Stimulated activated memory B cell treated with anti-CD40 and anti-IgM and Interleukin-4, amounts not matched to agents 10 μg/mL and 1 μg/mL and 100 μg/mL, for 72 hours (primary cell): ENCODE results near the gene MRAS.

ENCODE experiments used
- ATAC-seq: fragments of 150-1000 bp; cut with Tn5 transposase; 2 replicates; pipeline ENCODE4 v1.10.0; 2021
- H3K27ac Mint-ChIP-seq: one replicate; pipeline ENCODE4 v1.8.0; 2022; ENCODE audit warnings: mild to moderate bottlenecking, mixed read lengths
- H3K27me3 Mint-ChIP-seq: one replicate; pipeline ENCODE4 v1.8.0; 2022; ENCODE audit warnings: mixed read lengths
- H3K36me3 Mint-ChIP-seq: one replicate; pipeline ENCODE4 v1.8.0; 2022; ENCODE audit warnings: mixed read lengths
- H3K4me1 Mint-ChIP-seq: one replicate; pipeline ENCODE4 v1.8.0; 2022; ENCODE audit warnings: mixed read lengths
- H3K4me3 Mint-ChIP-seq: one replicate; pipeline ENCODE4 v1.8.0; 2022; ENCODE audit warnings: mild to moderate bottlenecking, moderate library complexity, mixed read lengths
- H3K9me3 Mint-ChIP-seq: one replicate; pipeline ENCODE4 v1.8.0; 2022; ENCODE audit warnings: mixed read lengths

MRAS gene

GRCh38 chr3:138331143-138331894, 17.1 kb upstream of the MRAS start:
- Mint-ChIP-seq H3K27ac (no peak overlapping the region), H3K36me3 (no peaks in the 10 kb centered on the region), H3K4me3 (no peak overlapping the region), H3K9me3 (no peaks in the 10 kb centered on the region), H3K27me3 (peaks cover 8% of the 10 kb centered on the region), H3K4me1 (peaks cover 16% of the 10 kb centered on the region)
- no peak for ATAC-seq

- H3K27me3 Mint-ChIP-seq, result peaks cover 8% of the 10 kb centered on the region
- no peak for ATAC-seq
- H3K9me3 Mint-ChIP-seq, result no peaks in the 10 kb centered on the region
- no peak overlapping the region for H3K27ac Mint-ChIP-seq
- H3K4me1 Mint-ChIP-seq, result peaks cover 16% of the 10 kb centered on the region
- no peak overlapping the region for H3K4me3 Mint-ChIP-seq
- H3K36me3 Mint-ChIP-seq, result no peaks in the 10 kb centered on the region
Measured at GRCh38 chr3:138332472-138333073, 15.8 kb upstream of the MRAS start.

GRCh38 chr3:138334608-138335007, 13.8 kb upstream of the MRAS start:
- H3K36me3 Mint-ChIP-seq, result no peaks in the 10 kb centered on the region
- peaks cover 7% of the 10 kb centered on the region for H3K4me1 Mint-ChIP-seq
- ATAC-seq, result no peak
- no peak overlapping the region for H3K4me3 Mint-ChIP-seq
- no peaks in the 10 kb centered on the region for H3K9me3 Mint-ChIP-seq
- H3K27ac Mint-ChIP-seq, result no peak overlapping the region
- H3K27me3 Mint-ChIP-seq, result peaks cover 20% of the 10 kb centered on the region

- no peak for ATAC-seq
- H3K27ac Mint-ChIP-seq, result no peak overlapping the region
- H3K9me3 Mint-ChIP-seq, result peaks cover under 1% of the 10 kb centered on the region
- H3K4me3 Mint-ChIP-seq, result no peak overlapping the region
- H3K36me3 Mint-ChIP-seq, result no peaks in the 10 kb centered on the region
- peaks cover 27% of the 10 kb centered on the region for H3K27me3 Mint-ChIP-seq
- H3K4me1 Mint-ChIP-seq, result no peaks in the 10 kb centered on the region
Measured at GRCh38 chr3:138336454-138336999, 11.9 kb upstream of the MRAS start.

- H3K27ac Mint-ChIP-seq, result no peak overlapping the region
- H3K4me1 Mint-ChIP-seq, result no peaks in the 10 kb centered on the region
- ATAC-seq, result no peak
- peaks cover 5% of the 10 kb centered on the region for H3K9me3 Mint-ChIP-seq
- H3K27me3 Mint-ChIP-seq, result peaks cover 42% of the 10 kb centered on the region
- no peaks in the 10 kb centered on the region for H3K36me3 Mint-ChIP-seq
- no peak overlapping the region for H3K4me3 Mint-ChIP-seq
Measured at GRCh38 chr3:138338244-138338643, 10.1 kb upstream of the MRAS start.

GRCh38 chr3:138338811-138339210, 9.6 kb upstream of the MRAS start:
- Mint-ChIP-seq H3K27ac (no peak overlapping the region), H3K4me3 (no peak overlapping the region), H3K27me3 (peaks cover 47% of the 10 kb centered on the region), H3K9me3 (peaks cover 5% of the 10 kb centered on the region), H3K36me3 (no peaks in the 10 kb centered on the region), H3K4me1 (no peaks in the 10 kb centered on the region)
- ATAC-seq, result no peak

- no peak overlapping the region for H3K4me3 Mint-ChIP-seq
- H3K4me1 Mint-ChIP-seq, result no peaks in the 10 kb centered on the region
- H3K36me3 Mint-ChIP-seq, result no peaks in the 10 kb centered on the region
- peaks cover 64% of the 10 kb centered on the region for H3K27me3 Mint-ChIP-seq
- ATAC-seq, result no peak
- H3K27ac Mint-ChIP-seq, result no peak overlapping the region
- H3K9me3 Mint-ChIP-seq, result peaks cover 5% of the 10 kb centered on the region
Measured at GRCh38 chr3:138340511-138340910, 7.9 kb upstream of the MRAS start.

- Mint-ChIP-seq H3K27me3 (peaks cover 89% of the 10 kb centered on the region), H3K4me1 (peaks cover 13% of the 10 kb centered on the region), H3K4me3 (no peak overlapping the region), H3K9me3 (peaks cover 8% of the 10 kb centered on the region), H3K36me3 (peaks cover 5% of the 10 kb centered on the region), H3K27ac (no peak overlapping the region)
- no peak for ATAC-seq
Measured at GRCh38 chr3:138344754-138345153, 3.6 kb upstream of the MRAS start.

GRCh38 chr3:138348754-138349739, 668 bp downstream of the MRAS start:
- H3K4me1 Mint-ChIP-seq, result peaks cover 13% of the 10 kb centered on the region
- peaks cover 81% of the 10 kb centered on the region for H3K27me3 Mint-ChIP-seq

GRCh38 chr3:138349926-138350665, 1.7 kb downstream of the MRAS start:
- Mint-ChIP-seq H3K27ac (no peak overlapping the region), H3K4me3 (no peak overlapping the region), H3K9me3 (peaks cover 3% of the 10 kb centered on the region), H3K4me1 (peaks cover 13% of the 10 kb centered on the region), H3K27me3 (peaks cover 77% of the 10 kb centered on the region), H3K36me3 (peaks cover 5% of the 10 kb centered on the region)
- ATAC-seq, result no peak

More at GRCh38 chr3:138348754-138349739, 668 bp downstream of the MRAS start:
- peaks cover 5% of the 10 kb centered on the region for H3K36me3 Mint-ChIP-seq
- H3K4me3 Mint-ChIP-seq, result no peak overlapping the region
- H3K27ac Mint-ChIP-seq, result no peak overlapping the region
- ATAC-seq, result no peak
- peaks cover 3% of the 10 kb centered on the region for H3K9me3 Mint-ChIP-seq

- H3K4me3 Mint-ChIP-seq, result no peak overlapping the region
- no peak overlapping the region for H3K27ac Mint-ChIP-seq
- peaks cover 3% of the 10 kb centered on the region for H3K9me3 Mint-ChIP-seq
- no peak for ATAC-seq
- peaks cover 13% of the 10 kb centered on the region for H3K4me1 Mint-ChIP-seq
- H3K36me3 Mint-ChIP-seq, result peaks cover 5% of the 10 kb centered on the region
- H3K27me3 Mint-ChIP-seq, result peaks cover 69% of the 10 kb centered on the region
Measured at GRCh38 chr3:138351151-138351550, 2.8 kb downstream of the MRAS start.

- H3K27me3 Mint-ChIP-seq, result peaks cover 69% of the 10 kb centered on the region
- H3K36me3 Mint-ChIP-seq, result peaks cover 4% of the 10 kb centered on the region
- no peak overlapping the region for H3K27ac Mint-ChIP-seq
- no peak overlapping the region for H3K4me3 Mint-ChIP-seq
- no peak for ATAC-seq
- peaks cover 12% of the 10 kb centered on the region for H3K4me1 Mint-ChIP-seq
- peaks cover 3% of the 10 kb centered on the region for H3K9me3 Mint-ChIP-seq
Measured at GRCh38 chr3:138351916-138352550, 3.7 kb downstream of the MRAS start.

- no peak overlapping the region for H3K27ac Mint-ChIP-seq
- no peaks in the 10 kb centered on the region for H3K4me1 Mint-ChIP-seq
- no peaks in the 10 kb centered on the region for H3K9me3 Mint-ChIP-seq
- no peak overlapping the region for H3K4me3 Mint-ChIP-seq
- peaks cover 61% of the 10 kb centered on the region for H3K27me3 Mint-ChIP-seq
- no peaks in the 10 kb centered on the region for H3K36me3 Mint-ChIP-seq
- ATAC-seq, result no peak
Measured at GRCh38 chr3:138354376-138354775, 6.0 kb downstream of the MRAS start.

- H3K4me1 Mint-ChIP-seq, result no peaks in the 10 kb centered on the region
- H3K27ac Mint-ChIP-seq, result no peak overlapping the region
- H3K27me3 Mint-ChIP-seq, result peaks cover 56% of the 10 kb centered on the region
- no peaks in the 10 kb centered on the region for H3K36me3 Mint-ChIP-seq
- H3K9me3 Mint-ChIP-seq, result no peaks in the 10 kb centered on the region
- no peak for ATAC-seq
- no peak overlapping the region for H3K4me3 Mint-ChIP-seq
Measured at GRCh38 chr3:138355071-138355470, 6.7 kb downstream of the MRAS start.
